Measurements from ENCODE around the gene TBX21. TPM values are rescaled to one million over a fixed set of nuclear protein-coding genes. Genes with fewer than 3 reads are reported as not detected.

TBX21 gene
- total RNA-seq, 1 experiment from 2014 or later: 0.15 TPM

DNA sequence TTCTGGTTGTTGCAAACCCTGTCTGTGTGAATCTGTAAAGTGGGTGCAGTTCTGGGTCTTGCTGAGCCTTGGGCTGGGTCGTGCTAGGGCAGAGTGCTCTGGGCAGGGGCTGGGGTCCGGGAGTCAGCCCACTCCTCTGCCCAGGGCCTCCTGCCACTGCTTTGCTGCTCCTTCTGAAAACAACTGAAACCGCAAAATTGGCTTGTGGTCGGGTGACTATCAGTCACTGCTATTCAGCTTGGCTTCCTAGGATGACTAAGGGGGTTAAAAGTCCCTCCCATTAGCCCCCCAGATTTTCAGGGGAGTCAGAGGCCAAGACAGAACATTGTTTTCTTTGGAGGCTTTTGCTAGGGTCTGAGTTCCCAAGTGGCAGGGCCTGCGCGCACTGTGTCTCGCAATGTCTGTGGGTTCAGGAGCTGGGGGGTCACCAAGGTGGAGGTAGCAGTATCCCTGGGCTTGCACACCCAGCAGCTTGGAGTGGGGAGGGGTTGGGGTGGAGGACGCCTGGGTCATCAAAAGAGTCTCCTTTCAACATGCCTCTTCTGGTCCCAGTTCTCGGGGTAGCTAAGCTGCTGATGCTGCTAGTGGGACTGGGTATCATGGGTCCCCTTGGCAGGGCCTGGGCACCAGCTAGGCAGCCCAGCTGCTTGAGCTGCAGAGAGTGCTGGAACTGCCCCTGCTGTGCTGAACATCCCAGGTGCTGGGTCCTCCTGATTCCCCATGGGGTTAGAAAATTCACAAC, 13.5 kb upstream of the TBX21 start:
- peaks cover 66% of the 10 kb centered on the region for H3K27me3 Mint-ChIP-seq (ENCODE audit: low read depth)
- H3K27ac Mint-ChIP-seq: no peak overlapping the region
- DNase-seq (ENCODE audit: low spot score) (no peak), ATAC-seq (no peak)
- H3K9me3 Mint-ChIP-seq: no peaks in the 10 kb centered on the region
- TF ChIP-seq, protein P1, sequence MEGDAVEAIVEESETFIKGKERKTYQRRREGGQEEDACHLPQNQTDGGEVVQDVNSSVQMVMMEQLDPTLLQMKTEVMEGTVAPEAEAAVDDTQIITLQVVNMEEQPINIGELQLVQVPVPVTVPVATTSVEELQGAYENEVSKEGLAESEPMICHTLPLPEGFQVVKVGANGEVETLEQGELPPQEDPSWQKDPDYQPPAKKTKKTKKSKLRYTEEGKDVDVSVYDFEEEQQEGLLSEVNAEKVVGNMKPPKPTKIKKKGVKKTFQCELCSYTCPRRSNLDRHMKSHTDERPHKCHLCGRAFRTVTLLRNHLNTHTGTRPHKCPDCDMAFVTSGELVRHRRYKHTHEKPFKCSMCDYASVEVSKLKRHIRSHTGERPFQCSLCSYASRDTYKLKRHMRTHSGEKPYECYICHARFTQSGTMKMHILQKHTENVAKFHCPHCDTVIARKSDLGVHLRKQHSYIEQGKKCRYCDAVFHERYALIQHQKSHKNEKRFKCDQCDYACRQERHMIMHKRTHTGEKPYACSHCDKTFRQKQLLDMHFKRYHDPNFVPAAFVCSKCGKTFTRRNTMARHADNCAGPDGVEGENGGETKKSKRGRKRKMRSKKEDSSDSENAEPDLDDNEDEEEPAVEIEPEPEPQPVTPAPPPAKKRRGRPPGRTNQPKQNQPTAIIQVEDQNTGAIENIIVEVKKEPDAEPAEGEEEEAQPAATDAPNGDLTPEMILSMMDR (IDR thresholded peaks at IDR 0.05): no peak
- TF ChIP-seq SOX15 (CRISPR knock-in tag; IDR thresholded peaks at IDR 0.05) (no peak), ETV6 (CRISPR knock-in tag; IDR thresholded peaks at IDR 0.05) (no peak), CBFB (CRISPR knock-in tag; IDR thresholded peaks at IDR 0.05; ENCODE audit: low read depth) (no peak), TEAD4 (CRISPR knock-in tag; IDR thresholded peaks at IDR 0.05) (no peak), NFE2L1 (CRISPR knock-in tag; IDR thresholded peaks at IDR 0.05) (no peak), ZNF416 (CRISPR knock-in tag; IDR thresholded peaks at IDR 0.05) (no peak), NFATC4 (CRISPR knock-in tag; IDR thresholded peaks at IDR 0.05) (no peak), SP1 (CRISPR knock-in tag; conservative IDR thresholded peaks at IDR 0.05) (no peak), EMX1 (CRISPR knock-in tag; IDR thresholded peaks at IDR 0.05) (no peak)
- TF ChIP-seq, protein P2, sequence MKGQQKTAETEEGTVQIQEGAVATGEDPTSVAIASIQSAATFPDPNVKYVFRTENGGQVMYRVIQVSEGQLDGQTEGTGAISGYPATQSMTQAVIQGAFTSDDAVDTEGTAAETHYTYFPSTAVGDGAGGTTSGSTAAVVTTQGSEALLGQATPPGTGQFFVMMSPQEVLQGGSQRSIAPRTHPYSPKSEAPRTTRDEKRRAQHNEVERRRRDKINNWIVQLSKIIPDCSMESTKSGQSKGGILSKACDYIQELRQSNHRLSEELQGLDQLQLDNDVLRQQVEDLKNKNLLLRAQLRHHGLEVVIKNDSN (CRISPR knock-in tag; IDR thresholded peaks at IDR 0.05): no peak
- TF ChIP-seq, protein P3, sequence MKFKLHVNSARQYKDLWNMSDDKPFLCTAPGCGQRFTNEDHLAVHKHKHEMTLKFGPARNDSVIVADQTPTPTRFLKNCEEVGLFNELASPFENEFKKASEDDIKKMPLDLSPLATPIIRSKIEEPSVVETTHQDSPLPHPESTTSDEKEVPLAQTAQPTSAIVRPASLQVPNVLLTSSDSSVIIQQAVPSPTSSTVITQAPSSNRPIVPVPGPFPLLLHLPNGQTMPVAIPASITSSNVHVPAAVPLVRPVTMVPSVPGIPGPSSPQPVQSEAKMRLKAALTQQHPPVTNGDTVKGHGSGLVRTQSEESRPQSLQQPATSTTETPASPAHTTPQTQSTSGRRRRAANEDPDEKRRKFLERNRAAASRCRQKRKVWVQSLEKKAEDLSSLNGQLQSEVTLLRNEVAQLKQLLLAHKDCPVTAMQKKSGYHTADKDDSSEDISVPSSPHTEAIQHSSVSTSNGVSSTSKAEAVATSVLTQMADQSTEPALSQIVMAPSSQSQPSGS (CRISPR knock-in tag; IDR thresholded peaks at IDR 0.05; ENCODE audit: borderline replicate concordance, low read depth): no peak
- TF ChIP-seq, protein P4, sequence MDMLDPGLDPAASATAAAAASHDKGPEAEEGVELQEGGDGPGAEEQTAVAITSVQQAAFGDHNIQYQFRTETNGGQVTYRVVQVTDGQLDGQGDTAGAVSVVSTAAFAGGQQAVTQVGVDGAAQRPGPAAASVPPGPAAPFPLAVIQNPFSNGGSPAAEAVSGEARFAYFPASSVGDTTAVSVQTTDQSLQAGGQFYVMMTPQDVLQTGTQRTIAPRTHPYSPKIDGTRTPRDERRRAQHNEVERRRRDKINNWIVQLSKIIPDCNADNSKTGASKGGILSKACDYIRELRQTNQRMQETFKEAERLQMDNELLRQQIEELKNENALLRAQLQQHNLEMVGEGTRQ (CRISPR knock-in tag; IDR thresholded peaks at IDR 0.05): no peak
- H3K36me3 Mint-ChIP-seq: no peaks in the 10 kb centered on the region
- no peak overlapping the region for H3K4me3 Mint-ChIP-seq
- peaks cover 14% of the 10 kb centered on the region for H3K4me1 Mint-ChIP-seq
- CTCF ChIA-PET: interaction anchor here (0.6 to 3.7 kb wide), 4 partner anchors 11 to 112 kb away, joined by 3 to 23 read pairs (median 10); partner anchors contain the start of genes LRRC46, MRPL10 and TBX21
- POLR2A ChIA-PET: no interaction called here

DNA sequence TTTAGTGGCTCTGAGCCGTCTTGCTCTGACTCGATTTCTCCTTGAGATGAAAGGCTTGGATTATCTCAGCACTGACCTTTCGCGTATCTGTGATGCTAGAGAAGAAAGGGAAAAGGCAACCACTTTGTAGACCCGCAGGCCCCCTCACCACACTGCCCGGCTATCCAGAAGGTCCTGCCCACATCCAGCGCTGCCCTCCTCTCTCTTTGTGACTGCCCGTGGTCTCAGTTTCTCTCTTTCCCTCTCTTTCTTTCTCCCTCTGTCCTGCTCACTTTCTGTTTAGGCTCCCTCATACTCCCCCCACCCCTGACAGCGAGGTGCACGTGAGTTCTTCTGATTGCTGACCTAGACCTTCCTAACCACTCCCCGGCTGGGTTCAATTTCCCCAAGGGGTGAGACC, 12.8 kb upstream of the TBX21 start:
- peaks cover 65% of the 10 kb centered on the region for H3K27me3 Mint-ChIP-seq (ENCODE audit: low read depth)
- POLR2A ChIA-PET: no interaction called here

More for the DNA sequence above, 12.8 kb upstream of the TBX21 start:
- no peak for DNase-seq (ENCODE audit: low spot score)
- Mint-ChIP-seq H3K4me3 (no peak overlapping the region; the same call in 1 of the 2 replicates), H3K4me1 (peaks cover 14% of the 10 kb centered on the region), H3K27ac (no peak overlapping the region), H3K36me3 (no peaks in the 10 kb centered on the region), H3K9me3 (no peaks in the 10 kb centered on the region)
- TF ChIP-seq CREB1 (CRISPR knock-in tag; IDR thresholded peaks at IDR 0.05): no peak
- TF ChIP-seq SP1 (CRISPR knock-in tag; conservative IDR thresholded peaks at IDR 0.05): no peak
- TF ChIP-seq, protein P5, sequence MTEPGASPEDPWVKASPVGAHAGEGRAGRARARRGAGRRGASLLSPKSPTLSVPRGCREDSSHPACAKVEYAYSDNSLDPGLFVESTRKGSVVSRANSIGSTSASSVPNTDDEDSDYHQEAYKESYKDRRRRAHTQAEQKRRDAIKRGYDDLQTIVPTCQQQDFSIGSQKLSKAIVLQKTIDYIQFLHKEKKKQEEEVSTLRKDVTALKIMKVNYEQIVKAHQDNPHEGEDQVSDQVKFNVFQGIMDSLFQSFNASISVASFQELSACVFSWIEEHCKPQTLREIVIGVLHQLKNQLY (CRISPR knock-in tag; IDR thresholded peaks at IDR 0.05): no peak
- TF ChIP-seq EMX1 (CRISPR knock-in tag; IDR thresholded peaks at IDR 0.05): no peak
- no peak for TF ChIP-seq MYBL2 (CRISPR knock-in tag; IDR thresholded peaks at IDR 0.05)
- TF ChIP-seq ZNF232 (CRISPR knock-in tag; IDR thresholded peaks at IDR 0.05): no peak
- TF ChIP-seq, protein P6, sequence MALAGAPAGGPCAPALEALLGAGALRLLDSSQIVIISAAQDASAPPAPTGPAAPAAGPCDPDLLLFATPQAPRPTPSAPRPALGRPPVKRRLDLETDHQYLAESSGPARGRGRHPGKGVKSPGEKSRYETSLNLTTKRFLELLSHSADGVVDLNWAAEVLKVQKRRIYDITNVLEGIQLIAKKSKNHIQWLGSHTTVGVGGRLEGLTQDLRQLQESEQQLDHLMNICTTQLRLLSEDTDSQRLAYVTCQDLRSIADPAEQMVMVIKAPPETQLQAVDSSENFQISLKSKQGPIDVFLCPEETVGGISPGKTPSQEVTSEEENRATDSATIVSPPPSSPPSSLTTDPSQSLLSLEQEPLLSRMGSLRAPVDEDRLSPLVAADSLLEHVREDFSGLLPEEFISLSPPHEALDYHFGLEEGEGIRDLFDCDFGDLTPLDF (CRISPR knock-in tag; IDR thresholded peaks at IDR 0.05): no peak
- TF ChIP-seq MXD4 (CRISPR knock-in tag; IDR thresholded peaks at IDR 0.05; ENCODE audit: borderline replicate concordance): no peak
- no peak for TF ChIP-seq NR2C2 (CRISPR knock-in tag; IDR thresholded peaks at IDR 0.05)
- TF ChIP-seq ZBTB21 (CRISPR knock-in tag; IDR thresholded peaks at IDR 0.05; ENCODE audit: borderline replicate concordance): no peak
- no peak for TF ChIP-seq ATF1 (CRISPR knock-in tag; IDR thresholded peaks at IDR 0.05)
- ATAC-seq: no peak
- CTCF ChIA-PET: interaction anchor here (3.7 kb wide), 1 partner anchor 12 kb away, joined by 17 read pairs; no protein-coding TSS in a partner anchor
